Measurements from ENCODE around the gene CNIH2.

The CNIH2 gene

DNA sequence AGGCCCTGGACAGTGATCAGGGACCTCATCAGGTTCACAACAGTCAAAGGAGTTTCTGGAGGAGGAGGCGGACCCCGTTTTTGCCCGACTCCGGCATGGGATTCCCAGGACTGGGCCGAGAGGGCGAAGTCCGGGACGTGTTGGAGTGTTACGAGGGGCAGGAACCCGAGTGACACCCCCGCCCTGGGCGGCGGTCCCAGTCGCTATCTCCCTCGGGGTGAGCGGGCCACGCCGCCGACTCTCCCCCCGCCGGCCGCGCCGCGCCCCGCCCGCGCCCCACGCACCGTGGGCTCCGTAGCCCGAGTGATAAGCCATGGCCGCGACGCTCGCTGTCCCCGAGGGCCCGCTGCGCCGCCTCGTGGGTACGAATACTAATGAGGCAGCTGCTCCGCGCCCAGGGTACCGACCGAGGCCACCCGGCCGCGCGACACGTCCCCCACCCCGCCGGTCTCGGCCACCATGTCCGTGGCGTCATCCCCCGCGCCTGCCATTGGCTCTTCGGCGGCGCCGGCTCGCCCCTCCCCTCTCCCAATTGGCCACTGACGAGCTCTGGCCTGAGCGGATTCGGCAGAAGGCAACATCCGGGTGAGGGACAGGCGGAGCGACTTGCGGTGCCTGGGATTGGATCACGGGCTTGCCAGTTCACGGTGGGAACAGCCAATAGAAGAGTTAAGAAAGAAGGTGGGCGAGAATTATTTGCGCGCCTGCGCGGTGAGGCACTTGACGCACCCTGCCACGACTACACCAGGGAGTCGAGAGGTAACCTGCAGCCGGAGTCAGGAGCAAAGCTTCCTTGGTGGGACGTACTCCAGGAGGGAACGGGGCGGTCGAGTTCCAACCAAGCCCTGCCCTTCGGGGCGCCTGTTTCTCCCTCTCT lies 10.9 kb downstream of the CNIH2 start, which contains the start of gene YIF1A (continued):
- TF ChIP-seq YY1 (tag by site-specific recombination; IDR thresholded peaks at IDR 0.05) = peak; percentile 50; the same call in 1 of the 2 replicates
- TF ChIP-seq, protein P1, sequence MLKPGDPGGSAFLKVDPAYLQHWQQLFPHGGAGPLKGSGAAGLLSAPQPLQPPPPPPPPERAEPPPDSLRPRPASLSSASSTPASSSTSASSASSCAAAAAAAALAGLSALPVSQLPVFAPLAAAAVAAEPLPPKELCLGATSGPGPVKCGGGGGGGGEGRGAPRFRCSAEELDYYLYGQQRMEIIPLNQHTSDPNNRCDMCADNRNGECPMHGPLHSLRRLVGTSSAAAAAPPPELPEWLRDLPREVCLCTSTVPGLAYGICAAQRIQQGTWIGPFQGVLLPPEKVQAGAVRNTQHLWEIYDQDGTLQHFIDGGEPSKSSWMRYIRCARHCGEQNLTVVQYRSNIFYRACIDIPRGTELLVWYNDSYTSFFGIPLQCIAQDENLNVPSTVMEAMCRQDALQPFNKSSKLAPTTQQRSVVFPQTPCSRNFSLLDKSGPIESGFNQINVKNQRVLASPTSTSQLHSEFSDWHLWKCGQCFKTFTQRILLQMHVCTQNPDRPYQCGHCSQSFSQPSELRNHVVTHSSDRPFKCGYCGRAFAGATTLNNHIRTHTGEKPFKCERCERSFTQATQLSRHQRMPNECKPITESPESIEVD (tag by site-specific recombination; IDR thresholded peaks at IDR 0.05) = no peak

DNA sequence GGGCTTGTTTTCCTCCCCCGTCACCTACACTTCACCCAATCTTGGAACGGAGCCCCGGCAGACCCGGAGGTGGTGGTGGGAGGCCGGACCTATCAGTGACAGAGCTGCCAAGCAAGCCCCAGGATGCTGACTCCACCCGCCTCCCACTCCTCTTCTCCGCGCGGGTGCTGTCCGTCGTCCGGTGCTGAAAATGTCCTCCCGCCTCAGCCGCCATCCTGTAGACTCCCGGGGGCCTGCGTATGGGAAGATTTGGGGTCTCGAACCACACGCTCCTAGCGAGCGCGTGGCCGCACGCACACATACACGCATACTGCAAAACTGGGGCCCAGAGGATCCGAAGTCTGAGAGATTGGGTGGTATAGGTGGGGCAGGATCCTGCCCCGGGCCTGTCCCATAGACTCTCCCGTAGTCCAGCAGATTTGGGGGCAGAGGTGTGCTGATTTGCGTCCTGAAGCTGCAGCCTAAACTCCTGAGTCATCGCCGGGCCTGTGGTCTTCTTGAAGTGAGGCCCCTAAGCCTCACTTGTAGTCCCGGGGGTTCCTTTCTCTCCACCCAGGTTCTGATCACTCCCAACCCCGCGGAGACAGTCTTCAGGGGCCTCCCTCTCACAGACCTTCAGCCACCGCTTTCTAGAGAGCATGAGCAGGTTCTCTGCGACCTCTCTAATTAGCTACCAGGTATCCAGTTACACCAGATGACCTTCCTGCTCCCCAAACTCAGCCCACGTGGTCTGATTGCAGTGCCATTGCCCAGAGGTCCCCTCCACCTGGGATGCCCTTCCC lies 11.8 kb downstream of the CNIH2 start:
- POLR2A ChIA-PET = interaction anchor here (0.6 to 1.8 kb wide), 28 partner anchors 8 to 510 kb away, joined by 3 to 32 read pairs (median 4); partner anchors contain the start of genes BRMS1, CCDC85B, MRPL11 and NPAS4
- peaks cover 0 to 20% of the 10 kb centered on the region in 2 experiments; a peak in 1 of 3 replicates for H3K36me3 ChIP-seq (ENCODE audit: control insufficient read depth in 2 of 2, insufficient read depth in 1 of 2, low read length in 2 of 2)
- no peaks in the 10 kb centered on the region for H3K4me1 ChIP-seq (ENCODE audit: control insufficient read depth, insufficient read depth, low read length)
- H3K27ac ChIP-seq (ENCODE audit: extremely low read depth, low read depth, low read length) = no peak overlapping the region
- CTCF ChIA-PET = interaction anchor here (0.6 to 2.3 kb wide), 13 partner anchors 9 to 1352 kb away, joined by 3 to 9 read pairs (median 5); partner anchors contain the start of gene RAB1B
- peak overlapping the region; percentile 46 for H3K4me3 ChIP-seq (ENCODE audit: low read depth, low read length)
- H3K9me3 ChIP-seq (ENCODE audit: control insufficient read depth, insufficient read depth, low read depth, low read length) = no peaks in the 10 kb centered on the region
- TF ChIP-seq ZNF132 (tag by site-specific recombination; IDR thresholded peaks at IDR 0.05; ENCODE audit: borderline replicate concordance) (no peak), ZNF114 (tag by site-specific recombination; IDR thresholded peaks at IDR 0.05) (no peak), ZNF768 (tag by site-specific recombination; IDR thresholded peaks at IDR 0.05) (no peak), YY1 (tag by site-specific recombination; IDR thresholded peaks at IDR 0.05) (no peak), SCRT1 (tag by site-specific recombination; IDR thresholded peaks at IDR 0.05; ENCODE audit: borderline replicate concordance) (no peak), HOXD13 (CRISPR knock-in tag; IDR thresholded peaks at IDR 0.05; ENCODE audit: borderline replicate concordance) (0 out of 2 replicates have a peak, but pooled peaks have one; percentile 27), ZNF600 (tag by site-specific recombination; IDR thresholded peaks at IDR 0.05) (peak; percentile 80), ZNF843 (tag by site-specific recombination; IDR thresholded peaks at IDR 0.05) (no peak), ZFP69B (tag by site-specific recombination; IDR thresholded peaks at IDR 0.05) (no peak), ZNF621 (tag by site-specific recombination; IDR thresholded peaks at IDR 0.05) (no peak), KLF8 (tag by site-specific recombination; IDR thresholded peaks at IDR 0.05) (0 out of 2 replicates have a peak, but pooled peaks have one; percentile 28), IKZF3 (tag by site-specific recombination; IDR thresholded peaks at IDR 0.05) (0 out of 2 replicates have a peak, but pooled peaks have one; percentile 36), KLF9 (tag by site-specific recombination; IDR thresholded peaks at IDR 0.05; ENCODE audit: low read depth) (0 out of 2 replicates have a peak, but pooled peaks have one; percentile 8), GLIS1 (tag by site-specific recombination; IDR thresholded peaks at IDR 0.05) (0 out of 2 replicates have a peak, but pooled peaks have one; percentile 12), ZNF548 (tag by site-specific recombination; IDR thresholded peaks at IDR 0.05) (no peak), ZSCAN16 (tag by site-specific recombination; IDR thresholded peaks at IDR 0.05) (no peak), ZNF530 (tag by site-specific recombination; IDR thresholded peaks at IDR 0.05; ENCODE audit: low read depth) (no peak)
- TF ChIP-seq, protein P2, sequence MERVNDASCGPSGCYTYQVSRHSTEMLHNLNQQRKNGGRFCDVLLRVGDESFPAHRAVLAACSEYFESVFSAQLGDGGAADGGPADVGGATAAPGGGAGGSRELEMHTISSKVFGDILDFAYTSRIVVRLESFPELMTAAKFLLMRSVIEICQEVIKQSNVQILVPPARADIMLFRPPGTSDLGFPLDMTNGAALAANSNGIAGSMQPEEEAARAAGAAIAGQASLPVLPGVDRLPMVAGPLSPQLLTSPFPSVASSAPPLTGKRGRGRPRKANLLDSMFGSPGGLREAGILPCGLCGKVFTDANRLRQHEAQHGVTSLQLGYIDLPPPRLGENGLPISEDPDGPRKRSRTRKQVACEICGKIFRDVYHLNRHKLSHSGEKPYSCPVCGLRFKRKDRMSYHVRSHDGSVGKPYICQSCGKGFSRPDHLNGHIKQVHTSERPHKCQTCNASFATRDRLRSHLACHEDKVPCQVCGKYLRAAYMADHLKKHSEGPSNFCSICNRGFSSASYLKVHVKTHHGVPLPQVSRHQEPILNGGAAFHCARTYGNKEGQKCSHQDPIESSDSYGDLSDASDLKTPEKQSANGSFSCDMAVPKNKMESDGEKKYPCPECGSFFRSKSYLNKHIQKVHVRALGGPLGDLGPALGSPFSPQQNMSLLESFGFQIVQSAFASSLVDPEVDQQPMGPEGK (tag by site-specific recombination; IDR thresholded peaks at IDR 0.05) = peak; percentile 15; the same call in 1 of the 2 replicates
- TF ChIP-seq, protein P3, sequence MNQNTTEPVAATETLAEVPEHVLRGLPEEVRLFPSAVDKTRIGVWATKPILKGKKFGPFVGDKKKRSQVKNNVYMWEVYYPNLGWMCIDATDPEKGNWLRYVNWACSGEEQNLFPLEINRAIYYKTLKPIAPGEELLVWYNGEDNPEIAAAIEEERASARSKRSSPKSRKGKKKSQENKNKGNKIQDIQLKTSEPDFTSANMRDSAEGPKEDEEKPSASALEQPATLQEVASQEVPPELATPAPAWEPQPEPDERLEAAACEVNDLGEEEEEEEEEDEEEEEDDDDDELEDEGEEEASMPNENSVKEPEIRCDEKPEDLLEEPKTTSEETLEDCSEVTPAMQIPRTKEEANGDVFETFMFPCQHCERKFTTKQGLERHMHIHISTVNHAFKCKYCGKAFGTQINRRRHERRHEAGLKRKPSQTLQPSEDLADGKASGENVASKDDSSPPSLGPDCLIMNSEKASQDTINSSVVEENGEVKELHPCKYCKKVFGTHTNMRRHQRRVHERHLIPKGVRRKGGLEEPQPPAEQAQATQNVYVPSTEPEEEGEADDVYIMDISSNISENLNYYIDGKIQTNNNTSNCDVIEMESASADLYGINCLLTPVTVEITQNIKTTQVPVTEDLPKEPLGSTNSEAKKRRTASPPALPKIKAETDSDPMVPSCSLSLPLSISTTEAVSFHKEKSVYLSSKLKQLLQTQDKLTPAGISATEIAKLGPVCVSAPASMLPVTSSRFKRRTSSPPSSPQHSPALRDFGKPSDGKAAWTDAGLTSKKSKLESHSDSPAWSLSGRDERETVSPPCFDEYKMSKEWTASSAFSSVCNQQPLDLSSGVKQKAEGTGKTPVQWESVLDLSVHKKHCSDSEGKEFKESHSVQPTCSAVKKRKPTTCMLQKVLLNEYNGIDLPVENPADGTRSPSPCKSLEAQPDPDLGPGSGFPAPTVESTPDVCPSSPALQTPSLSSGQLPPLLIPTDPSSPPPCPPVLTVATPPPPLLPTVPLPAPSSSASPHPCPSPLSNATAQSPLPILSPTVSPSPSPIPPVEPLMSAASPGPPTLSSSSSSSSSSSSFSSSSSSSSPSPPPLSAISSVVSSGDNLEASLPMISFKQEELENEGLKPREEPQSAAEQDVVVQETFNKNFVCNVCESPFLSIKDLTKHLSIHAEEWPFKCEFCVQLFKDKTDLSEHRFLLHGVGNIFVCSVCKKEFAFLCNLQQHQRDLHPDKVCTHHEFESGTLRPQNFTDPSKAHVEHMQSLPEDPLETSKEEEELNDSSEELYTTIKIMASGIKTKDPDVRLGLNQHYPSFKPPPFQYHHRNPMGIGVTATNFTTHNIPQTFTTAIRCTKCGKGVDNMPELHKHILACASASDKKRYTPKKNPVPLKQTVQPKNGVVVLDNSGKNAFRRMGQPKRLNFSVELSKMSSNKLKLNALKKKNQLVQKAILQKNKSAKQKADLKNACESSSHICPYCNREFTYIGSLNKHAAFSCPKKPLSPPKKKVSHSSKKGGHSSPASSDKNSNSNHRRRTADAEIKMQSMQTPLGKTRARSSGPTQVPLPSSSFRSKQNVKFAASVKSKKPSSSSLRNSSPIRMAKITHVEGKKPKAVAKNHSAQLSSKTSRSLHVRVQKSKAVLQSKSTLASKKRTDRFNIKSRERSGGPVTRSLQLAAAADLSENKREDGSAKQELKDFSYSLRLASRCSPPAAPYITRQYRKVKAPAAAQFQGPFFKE (tag by site-specific recombination; IDR thresholded peaks at IDR 0.05; ENCODE audit: borderline replicate concordance) = no peak
- TF ChIP-seq, protein P4, sequence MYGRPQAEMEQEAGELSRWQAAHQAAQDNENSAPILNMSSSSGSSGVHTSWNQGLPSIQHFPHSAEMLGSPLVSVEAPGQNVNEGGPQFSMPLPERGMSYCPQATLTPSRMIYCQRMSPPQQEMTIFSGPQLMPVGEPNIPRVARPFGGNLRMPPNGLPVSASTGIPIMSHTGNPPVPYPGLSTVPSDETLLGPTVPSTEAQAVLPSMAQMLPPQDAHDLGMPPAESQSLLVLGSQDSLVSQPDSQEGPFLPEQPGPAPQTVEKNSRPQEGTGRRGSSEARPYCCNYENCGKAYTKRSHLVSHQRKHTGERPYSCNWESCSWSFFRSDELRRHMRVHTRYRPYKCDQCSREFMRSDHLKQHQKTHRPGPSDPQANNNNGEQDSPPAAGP (tag by site-specific recombination; IDR thresholded peaks at IDR 0.05) = 0 out of 2 replicates have a peak, but pooled peaks have one; percentile 16
